GM19397 (cell line): ENCODE measurements around the gene ENTPD2.

Experiments used
- ATAC-seq: cut with Tn5 transposase; IDR thresholded peaks from one replicate; pipeline ENCODE4 v1.9.1; 2021; ENCODE audit warnings: mild to moderate bottlenecking, moderate library complexity; ENCODE audit not compliant: unreplicated experiment

Gene ENTPD2

GRCh38 chr9:137080260-137081122 is 26.6 kb upstream of the ENTPD2 start:
- no peak for ATAC-seq

- no peak for ATAC-seq
These were observed 25.5 kb upstream of the ENTPD2 start for GRCh38 chr9:137079401-137079787.

GRCh38 chr9:137078701-137079400 is 25.0 kb upstream of the ENTPD2 start:
- ATAC-seq = no peak

GRCh38 chr9:137077758-137078693 is 24.2 kb upstream of the ENTPD2 start:
- peak; percentile 18 for ATAC-seq

- peak; percentile 59 for ATAC-seq
These were observed 23.3 kb upstream of the ENTPD2 start, which contains the start of gene UAP1L1 for GRCh38 chr9:137077010-137077747. TSS of gene UAP1L1 (plus strand) at chr9:137077517. CDS start at chr9:137077533, 16 bp downstream.

GRCh38 chr9:137076636-137077009 is 22.8 kb upstream of the ENTPD2 start:
- ATAC-seq = no peak

GRCh38 chr9:137075275-137075775 is 21.5 kb upstream of the ENTPD2 start:
- no peak for ATAC-seq

GRCh38 chr9:137074657-137075274 is 20.9 kb upstream of the ENTPD2 start:
- ATAC-seq = no peak

- ATAC-seq = no peak
These were observed 20.1 kb upstream of the ENTPD2 start for GRCh38 chr9:137073992-137074399.

- ATAC-seq = no peak
These were observed 17.4 kb upstream of the ENTPD2 start for GRCh38 chr9:137071282-137071681.

GRCh38 chr9:137070906-137071275 is 17.0 kb upstream of the ENTPD2 start:
- no peak for ATAC-seq

GRCh38 chr9:137070201-137070905 is 16.5 kb upstream of the ENTPD2 start, which contains the start of gene SAPCD2:
TSS of gene SAPCD2 (minus strand) at chr9:137070557. CDS start at chr9:137070460, 97 bp downstream.
- ATAC-seq = peak; percentile 68

- peak; percentile 17 for ATAC-seq
These were observed 15.7 kb upstream of the ENTPD2 start for GRCh38 chr9:137069508-137070091.

GRCh38 chr9:137068539-137069507 is 15.0 kb upstream of the ENTPD2 start:
- ATAC-seq = no peak

- no peak for ATAC-seq
These were observed 14.1 kb upstream of the ENTPD2 start for GRCh38 chr9:137067860-137068538.

- ATAC-seq = no peak
These were observed 12.4 kb upstream of the ENTPD2 start for GRCh38 chr9:137066096-137066861.
